ENCODE data around the gene AFDN. TPM values are rescaled to one million over a fixed set of nuclear protein-coding genes. Genes with fewer than 3 reads are reported as not detected.

AFDN gene
- total RNA-seq, 1 experiment from 2014 or later = 177 TPM

- POLR2A ChIA-PET = no interaction called here
- Histone ChIP-seq H3K36me3 (ENCODE audit: control insufficient read depth, insufficient read depth, low read length) (no peaks in the 10 kb centered on the region), H3K9me3 (peaks cover 5% of the 10 kb centered on the region), H3K4me1 (no peaks in the 10 kb centered on the region), H3K4me3 (ENCODE audit: low read depth, low read length) (no peak overlapping the region), H3K27me3 (replicated peaks; ENCODE audit: control insufficient read depth, insufficient read depth, low read length) (no peaks in the 10 kb centered on the region)
- peaks cover 6% of the 10 kb centered on the region for H3K36me3 Mint-ChIP-seq (ENCODE audit: insufficient read depth, unreplicated experiment)
- DNase-seq = no peak
- peaks cover 15% of the 10 kb centered on the region for H3K9me3 Mint-ChIP-seq (ENCODE audit: unreplicated experiment)
- no peaks in the 10 kb centered on the region for H3K27me3 Mint-ChIP-seq (ENCODE audit: insufficient read depth, unreplicated experiment)
- CTCF ChIA-PET = no interaction called here
- no peak overlapping the region for H3K27ac Mint-ChIP-seq (ENCODE audit: unreplicated experiment)
- H3K4me1 Mint-ChIP-seq (ENCODE audit: low read depth, unreplicated experiment) = no peaks in the 10 kb centered on the region
- TF ChIP-seq CTCF (IDR thresholded peaks at IDR 0.05; ENCODE audit: insufficient read depth in 1 of 2, low read depth in 1 of 2, low read length in 1 of 2, severe bottlenecking in 1 of 2, unreplicated experiment in 1 of 2) = no peak
- no peak overlapping the region for H3K4me3 Mint-ChIP-seq (ENCODE audit: unreplicated experiment)
- BruUV-seq (replicated peaks) = no TSS peak
- intact Hi-C loops (cut with micrococcal nuclease; ENCODE audit: unreplicated experiment) = no loop called here
Observed at GRCh38 chr6:168004945-168005344, 178.2 kb downstream of the AFDN start.

- ChIA-PET POLR2A (no interaction called here), CTCF (no interaction called here)
- Histone ChIP-seq H3K27me3 (replicated peaks; ENCODE audit: control insufficient read depth, insufficient read depth, low read length) (no peaks in the 10 kb centered on the region), H3K4me1 (no peaks in the 10 kb centered on the region), H3K4me3 (ENCODE audit: low read depth, low read length) (no peak overlapping the region), H3K9me3 (peaks cover 13% of the 10 kb centered on the region), H3K36me3 (ENCODE audit: control insufficient read depth, insufficient read depth, low read length) (no peaks in the 10 kb centered on the region)
- Mint-ChIP-seq H3K4me1 (ENCODE audit: low read depth, unreplicated experiment) (no peaks in the 10 kb centered on the region), H3K36me3 (ENCODE audit: insufficient read depth, unreplicated experiment) (peaks cover 6% of the 10 kb centered on the region), H3K27me3 (ENCODE audit: insufficient read depth, unreplicated experiment) (no peaks in the 10 kb centered on the region), H3K27ac (ENCODE audit: unreplicated experiment) (no peak overlapping the region), H3K4me3 (ENCODE audit: unreplicated experiment) (no peak overlapping the region), H3K9me3 (ENCODE audit: unreplicated experiment) (peaks cover 23% of the 10 kb centered on the region)
- no peak for DNase-seq
- intact Hi-C loops (cut with micrococcal nuclease; ENCODE audit: unreplicated experiment) = no loop called here
- BruUV-seq (replicated peaks) = no TSS peak
- TF ChIP-seq CTCF (IDR thresholded peaks at IDR 0.05; ENCODE audit: insufficient read depth in 1 of 2, low read depth in 1 of 2, low read length in 1 of 2, severe bottlenecking in 1 of 2, unreplicated experiment in 1 of 2) = no peak
Observed at GRCh38 chr6:168005796-168006195, 179.1 kb downstream of the AFDN start.

- intact Hi-C loops (cut with micrococcal nuclease; ENCODE audit: unreplicated experiment) = no loop called here
- no peak for TF ChIP-seq CTCF (IDR thresholded peaks at IDR 0.05; ENCODE audit: insufficient read depth in 1 of 2, low read depth in 1 of 2, low read length in 1 of 2, severe bottlenecking in 1 of 2, unreplicated experiment in 1 of 2)
- no TSS peak for BruUV-seq (replicated peaks)
- CTCF ChIA-PET = no interaction called here
- DNase-seq = no peak
- Mint-ChIP-seq H3K4me1 (ENCODE audit: low read depth, unreplicated experiment) (no peaks in the 10 kb centered on the region), H3K27me3 (ENCODE audit: insufficient read depth, unreplicated experiment) (no peaks in the 10 kb centered on the region), H3K36me3 (ENCODE audit: insufficient read depth, unreplicated experiment) (no peaks in the 10 kb centered on the region), H3K4me3 (ENCODE audit: unreplicated experiment) (no peak overlapping the region), H3K9me3 (ENCODE audit: unreplicated experiment) (peaks cover 39% of the 10 kb centered on the region), H3K27ac (ENCODE audit: unreplicated experiment) (no peak overlapping the region)
- POLR2A ChIA-PET = no interaction called here
- H3K4me3 ChIP-seq (ENCODE audit: low read depth, low read length) = no peak overlapping the region
- H3K36me3 ChIP-seq (ENCODE audit: control insufficient read depth, insufficient read depth, low read length) = no peaks in the 10 kb centered on the region
- H3K4me1 ChIP-seq = no peaks in the 10 kb centered on the region
- peaks cover 27% of the 10 kb centered on the region for H3K9me3 ChIP-seq
- no peaks in the 10 kb centered on the region for H3K27me3 ChIP-seq (replicated peaks; ENCODE audit: control insufficient read depth, insufficient read depth, low read length)
Observed at GRCh38 chr6:168007592-168008338, 181.1 kb downstream of the AFDN start.

Data from Caco-2 (cell line).